Heart right ventricle (tissue), 16 donors: ENCODE results near the gene SLC27A3. TPM values are rescaled to one million over a fixed set of nuclear protein-coding genes. Genes with fewer than 3 reads are reported as not detected.
A peak's percentile ranks its signal among the peaks of the same experiment; 100 is the strongest.

Experiments
- ATAC-seq, 8 donors: fragments of 200-7000 bp; cut with Tn5 transposase; one replicate each; pipeline ENCODE4 v1.9.1; 2020; ENCODE audit warnings: mild to moderate bottlenecking in 8 of 8, moderate library complexity in 8 of 8, moderate number of reproducible peaks in 1 of 8
- DNase-seq, 2 donors: peaks; one replicate each; pipeline ENCODE4 v3.0.0-alpha.2; 2020
- H3K27ac ChIP-seq, 10 donors: fragments of 200-600 bp; sonication (generic) in 2 of 10; one replicate each; pipeline versions ENCODE4 v1.5.0 to v1.8.0; 2020 to 2022; ENCODE audit warnings: mild to moderate bottlenecking in 3 of 10
- H3K27me3 ChIP-seq, 7 donors: fragments of 200-600 bp; one replicate each; pipeline ENCODE4 v1.8.0; 2021 to 2022; ENCODE audit warnings: mild to moderate bottlenecking in 2 of 7
- H3K36me3 ChIP-seq, 9 donors: fragments of 200-600 bp; sonication (generic) in 1 of 9; one replicate each; pipeline versions ENCODE4 v1.5.0 to v1.8.0; 2020 to 2022; ENCODE audit warnings: mild to moderate bottlenecking in 2 of 9
- H3K4me1 ChIP-seq, 9 donors: fragments of 200-600 bp; sonication (generic) in 1 of 9; one replicate each; pipeline versions ENCODE4 v1.5.0 to v1.8.0; 2020 to 2022; ENCODE audit warnings: mild to moderate bottlenecking in 4 of 9
- H3K4me3 ChIP-seq, 10 donors: fragments of 200-600 bp; sonication (generic) in 2 of 10; one replicate each; pipeline versions ENCODE4 v1.5.0 to v1.8.0; 2020 to 2022; ENCODE audit warnings: mild to moderate bottlenecking in 7 of 10, moderate library complexity in 2 of 10
- H3K9me3 ChIP-seq, 11 donors: fragments of 200-600 bp in 10 of 11; sonication (generic) in 2 of 11; one replicate each; pipeline versions ENCODE4 v1.5.0 to v1.8.0; 2013 to 2022; ENCODE audit warnings: mild to moderate bottlenecking in 2 of 11, control low read depth in 1 of 11, moderate library complexity in 1 of 11
- WGBS, 2 donors: extraction: QIAGEN DNeasy Blood & Tissue Kit; methylation state at CpG; one replicate each; pipeline ENCODE4 v1.1.7; 2013; ENCODE audit warnings: inconsistent platforms in 1 of 2; 5-methylcytosine and 5-hydroxymethylcytosine counted together
- intact Hi-C, 10 donors: fragments of 100-400 bp; cut with DNase I; formaldehyde crosslinking; loops; one replicate each; pipeline versions ENCODE4 v1.11.1 to v1.14.2; 2022
- polyA plus RNA-seq, 2 donors: library from polyadenylated mRNA; stranded (reverse); fragments of 200-250 nt; gene quantifications; one replicate each; pipeline ENCODE4 v1.2.3, GENCODE V29; 2013
- total RNA-seq, 10 donors: library from RNA; stranded (reverse); fragmentation: NEBNext Ultra II Directional in 3 of 10; extraction: Animal tissue kit (Norgen Biotek cat#: 25700) in 3 of 10; gene quantifications; one replicate each; pipeline versions ENCODE4 v1.2.1 to v1.2.4, GENCODE V29; 2021 to 2023
- TF ChIP-seq, protein P1 (sequence below), 9 donors: fragments of 200-600 bp; sonication (generic) in 2 of 9; IDR thresholded peaks; one replicate each; pipeline versions ENCODE4 v1.5.0 to v1.8.0; 2021 to 2022; ENCODE audit warnings: antibody characterized with exemption in 9 of 9, mild to moderate bottlenecking in 5 of 9, moderate library complexity in 1 of 9
- donor health status: Arrhythmogenic right ventricular cardiomyopathy.
- donor health status: ischemic (EF 13 %, LVEDD 7.1; RV severe dilation, severe dysfunction).
- donor health status: healthy with polysubstance abuse.
- donor health status: DM: no; HTN: yes; CAD: no.
- donor health status: DM: no; HTN: no; CAD: no.
- donor health status: ischemic (EF 25% LVEDD 6.9; RV normal size, moderate dysfunction).
- donor health status: ischemic (EF 25% LVEDD 5.7; RV mildly dilated, moderate dysfunction).
- donor health status: healthy.
- donor health status: DM: yes; HTN: yes; CAD: no.
- donor health status: Ischemic cardiomyopathy.
- donor health status: ischemic (EF 35%, LVEDD 5.7; RV mildly dilated, moderate dysfunction).
- donor health status: nonischemic (EF 11% LVEDD 7.7; RV severe dilation, severe dysfunction).
- donor health status: DM: yes; HTN: yes; CAD: no.
- donor health status: PGD.
- donor health status: ischemic (EF 29% LVEDD 5.4; RV normal size, mild dysfunction).
- donor health status: nonischemic (EF 23%, LVEDD 6.1; RV moderate dilation, normal function).

Gene SLC27A3
- total and polyA plus RNA-seq, 12 donors: 5.9 to 43.8 (median 9.2) TPM

DNA sequence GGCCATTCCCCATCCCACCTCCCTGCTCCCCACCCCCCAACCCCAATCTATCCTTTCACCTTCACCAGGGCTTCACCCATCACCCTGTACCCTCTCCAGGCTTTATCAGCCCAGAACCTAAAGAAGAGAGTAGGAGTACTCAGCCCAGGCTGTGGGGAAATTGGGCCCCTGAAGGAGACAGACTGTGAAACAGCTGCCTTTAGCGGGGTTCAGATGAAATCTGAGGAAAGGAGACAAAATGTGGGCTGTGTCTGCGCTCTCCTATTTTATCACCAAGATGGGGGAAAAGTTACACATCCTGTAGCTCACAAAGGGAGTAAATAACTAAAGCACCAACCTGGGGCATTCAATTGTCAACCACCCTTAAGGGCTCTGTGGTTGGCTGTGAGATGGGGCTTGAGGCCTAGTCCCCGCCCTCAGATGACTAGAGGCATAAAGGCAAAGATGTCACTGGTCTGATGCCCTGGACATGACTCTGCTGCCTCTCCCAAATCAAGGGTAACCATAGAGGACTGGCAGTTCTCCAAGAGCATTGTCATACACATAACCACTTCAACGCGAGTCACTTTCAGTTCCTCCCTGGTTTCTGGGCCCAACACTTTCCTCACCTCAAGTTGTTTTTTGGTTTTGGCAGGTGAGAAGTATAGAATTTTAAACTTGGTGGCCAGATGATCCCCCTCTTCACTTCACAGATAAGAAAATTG lies 30.0 kb downstream of the SLC27A3 start:
- no peaks in the 10 kb centered on the region for H3K9me3 ChIP-seq
- DNase-seq: peak in 1 of 2 donors; percentile 80
- intact Hi-C loops: no loop called here
- peak overlapping the region; percentile 50 to 82 (median 66) for H3K27ac ChIP-seq
- no peaks in the 10 kb centered on the region for H3K27me3 ChIP-seq
- TF ChIP-seq, protein P1, sequence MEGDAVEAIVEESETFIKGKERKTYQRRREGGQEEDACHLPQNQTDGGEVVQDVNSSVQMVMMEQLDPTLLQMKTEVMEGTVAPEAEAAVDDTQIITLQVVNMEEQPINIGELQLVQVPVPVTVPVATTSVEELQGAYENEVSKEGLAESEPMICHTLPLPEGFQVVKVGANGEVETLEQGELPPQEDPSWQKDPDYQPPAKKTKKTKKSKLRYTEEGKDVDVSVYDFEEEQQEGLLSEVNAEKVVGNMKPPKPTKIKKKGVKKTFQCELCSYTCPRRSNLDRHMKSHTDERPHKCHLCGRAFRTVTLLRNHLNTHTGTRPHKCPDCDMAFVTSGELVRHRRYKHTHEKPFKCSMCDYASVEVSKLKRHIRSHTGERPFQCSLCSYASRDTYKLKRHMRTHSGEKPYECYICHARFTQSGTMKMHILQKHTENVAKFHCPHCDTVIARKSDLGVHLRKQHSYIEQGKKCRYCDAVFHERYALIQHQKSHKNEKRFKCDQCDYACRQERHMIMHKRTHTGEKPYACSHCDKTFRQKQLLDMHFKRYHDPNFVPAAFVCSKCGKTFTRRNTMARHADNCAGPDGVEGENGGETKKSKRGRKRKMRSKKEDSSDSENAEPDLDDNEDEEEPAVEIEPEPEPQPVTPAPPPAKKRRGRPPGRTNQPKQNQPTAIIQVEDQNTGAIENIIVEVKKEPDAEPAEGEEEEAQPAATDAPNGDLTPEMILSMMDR (IDR thresholded peaks at IDR 0.05): no peak
- H3K4me3 ChIP-seq: no peak overlapping the region
- WGBS, 2 donors: 56 to 66% methylated on average over 5 of the region's 5 CpGs
- peaks cover 3 to 46% (median 31%) of the 10 kb centered on the region in 9 donors for H3K4me1 ChIP-seq
- peaks cover 0 to 46% (median 18%) of the 10 kb centered on the region in 9 donors for H3K36me3 ChIP-seq
- peak; percentile 68 to 94 (median 80) for ATAC-seq

DNA sequence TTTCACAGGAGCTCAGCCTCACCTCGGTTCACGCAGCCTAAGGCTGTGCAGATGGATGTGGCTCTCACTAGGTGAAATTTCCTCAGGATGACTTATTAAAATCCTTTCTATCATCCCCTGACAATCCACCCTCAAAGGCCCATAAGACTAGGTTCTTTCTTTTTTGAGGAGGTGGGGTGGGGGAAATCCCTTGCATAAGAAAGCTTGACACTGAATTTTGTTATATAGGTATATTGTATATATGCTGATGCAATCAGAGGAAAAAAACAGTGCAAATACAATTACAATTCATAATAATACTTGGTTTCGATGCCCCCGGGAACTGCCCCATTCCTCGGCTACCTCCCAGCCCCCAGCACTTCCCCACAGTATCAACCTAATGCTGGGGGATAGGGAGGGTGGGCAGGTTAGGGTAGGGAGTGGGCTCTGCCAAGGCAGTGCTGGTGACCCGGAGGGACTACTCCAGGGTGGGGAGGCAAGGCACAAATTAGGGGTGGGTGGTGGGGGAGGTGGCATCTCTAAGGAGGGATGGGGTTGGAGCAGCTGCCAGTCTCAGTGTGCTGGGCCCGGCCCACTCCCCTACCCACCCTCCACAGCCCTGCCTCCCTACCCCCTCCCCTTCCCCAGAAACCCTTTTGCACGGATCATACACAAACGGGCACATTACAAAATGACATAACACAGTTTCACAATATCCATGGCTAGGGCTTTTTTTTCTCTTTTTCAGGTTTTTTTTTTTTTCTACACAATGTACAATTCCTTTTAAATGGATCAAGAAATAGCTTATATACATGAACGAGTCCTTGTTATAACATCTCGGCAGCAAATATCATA lies 30.9 kb downstream of the SLC27A3 start:
- WGBS, 2 donors: 85 to 92% methylated on average over 11 of the region's 11 CpGs
- peaks cover 0 to 54% (median 25%) of the 10 kb centered on the region in 9 donors for H3K36me3 ChIP-seq
- DNase-seq: no peak
- intact Hi-C loops: no loop called here
- H3K4me1 ChIP-seq: peaks cover 3 to 42% (median 31%) of the 10 kb centered on the region in 9 donors
- no peak overlapping the region for H3K4me3 ChIP-seq
- H3K27ac ChIP-seq: peak overlapping the region; percentile 50 to 82 (median 66)
- TF ChIP-seq, protein P1 (IDR thresholded peaks at IDR 0.05): no peak
- no peaks in the 10 kb centered on the region for H3K9me3 ChIP-seq
- no peaks in the 10 kb centered on the region for H3K27me3 ChIP-seq
- ATAC-seq: peak in 2 of 8 donors; percentile 9 to 11

DNA sequence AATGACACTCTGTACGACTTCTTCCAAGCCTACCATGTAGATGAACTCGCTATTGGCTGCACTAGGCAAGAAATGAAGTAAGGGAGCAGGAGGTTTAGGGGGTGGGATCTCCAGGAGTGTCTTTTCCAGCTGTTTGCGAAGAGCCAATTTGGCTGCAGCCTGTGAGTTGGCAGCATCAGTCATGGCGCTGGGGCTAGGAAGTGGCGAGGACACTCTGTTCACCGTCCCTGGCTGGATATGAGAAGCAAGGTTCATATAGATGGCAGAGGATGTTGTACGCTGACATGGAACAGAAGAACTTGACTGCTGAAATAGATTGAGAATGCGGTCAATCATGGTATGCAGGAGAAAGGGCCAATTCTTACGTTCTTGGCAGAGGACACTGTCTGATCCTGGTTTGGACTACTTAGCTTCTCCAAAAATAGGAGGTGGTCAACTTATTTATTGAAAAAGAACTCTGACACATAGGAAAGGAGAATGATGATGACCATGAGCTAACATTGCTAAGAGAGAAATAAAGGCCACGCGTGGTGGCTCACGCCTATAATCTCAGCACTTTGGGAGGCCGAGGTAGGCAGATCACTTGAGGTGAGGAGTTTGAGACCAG lies 41.2 kb downstream of the SLC27A3 start:
- Histone ChIP-seq H3K4me1 (peaks cover 0 to 25% (median under 1%) of the 10 kb centered on the region in 9 donors), H3K4me3 (no peak overlapping the region), H3K27me3 (no peaks in the 10 kb centered on the region), H3K36me3 (peaks cover 0 to 85% (median 52%) of the 10 kb centered on the region in 9 donors), H3K27ac (peak overlapping the region in 4 of 10 donors; percentile 7 to 57 (median 23)), H3K9me3 (no peaks in the 10 kb centered on the region)
- TF ChIP-seq, protein P1 (IDR thresholded peaks at IDR 0.05): no peak
- no peak for DNase-seq
- 77 to 81% methylated on average over 13 of the region's 13 CpGs for WGBS, 2 donors
- intact Hi-C loops: loop anchor here in 3 of 10 donors (5.0 to 10.0 kb wide), 2 partner anchors 118 to 131 kb away; partner anchors contain the start of gene DENND4B (in 2 of the 3)
- ATAC-seq: peak in 4 of 8 donors; percentile 32 to 78 (median 63)

DNA sequence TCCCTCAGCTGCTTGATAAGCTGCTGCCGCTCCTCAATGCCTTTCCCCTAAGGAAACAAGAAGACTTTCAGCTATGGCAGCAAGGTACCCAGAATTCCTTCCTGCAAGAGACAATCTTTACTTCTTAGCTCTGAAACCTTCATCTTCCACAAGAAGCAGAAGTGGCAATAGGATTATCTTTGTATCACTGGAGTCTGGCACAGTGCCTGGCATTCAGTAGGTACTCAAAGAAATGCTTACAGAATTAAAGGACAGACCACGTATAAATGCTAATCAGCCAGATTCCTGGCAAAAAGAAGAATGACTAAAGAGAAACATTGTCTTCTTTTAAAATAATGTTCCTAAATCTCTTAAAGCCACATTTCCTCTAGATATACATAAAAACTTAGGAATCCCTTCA lies 43.7 kb downstream of the SLC27A3 start:
- Histone ChIP-seq H3K4me3 (no peak overlapping the region), H3K27ac (peak overlapping the region in 1 of 10 donors; percentile 13), H3K9me3 (no peaks in the 10 kb centered on the region), H3K36me3 (peaks cover 0 to 74% (median 30%) of the 10 kb centered on the region in 9 donors), H3K4me1 (peaks cover 0 to 28% (median 3%) of the 10 kb centered on the region in 9 donors), H3K27me3 (no peaks in the 10 kb centered on the region)
- WGBS, 2 donors: 67 to 73% methylated on average over 2 of the region's 2 CpGs
- DNase-seq: no peak
- no peak for ATAC-seq
- intact Hi-C loops: loop anchor here in 3 of 10 donors (5.0 to 10.0 kb wide), 2 partner anchors 116 to 128 kb away; partner anchors contain the start of gene DENND4B (in 2 of the 3)
- TF ChIP-seq, protein P1 (IDR thresholded peaks at IDR 0.05): no peak
